ENCODE measurements around the gene ALDH18A1.

DNA sequence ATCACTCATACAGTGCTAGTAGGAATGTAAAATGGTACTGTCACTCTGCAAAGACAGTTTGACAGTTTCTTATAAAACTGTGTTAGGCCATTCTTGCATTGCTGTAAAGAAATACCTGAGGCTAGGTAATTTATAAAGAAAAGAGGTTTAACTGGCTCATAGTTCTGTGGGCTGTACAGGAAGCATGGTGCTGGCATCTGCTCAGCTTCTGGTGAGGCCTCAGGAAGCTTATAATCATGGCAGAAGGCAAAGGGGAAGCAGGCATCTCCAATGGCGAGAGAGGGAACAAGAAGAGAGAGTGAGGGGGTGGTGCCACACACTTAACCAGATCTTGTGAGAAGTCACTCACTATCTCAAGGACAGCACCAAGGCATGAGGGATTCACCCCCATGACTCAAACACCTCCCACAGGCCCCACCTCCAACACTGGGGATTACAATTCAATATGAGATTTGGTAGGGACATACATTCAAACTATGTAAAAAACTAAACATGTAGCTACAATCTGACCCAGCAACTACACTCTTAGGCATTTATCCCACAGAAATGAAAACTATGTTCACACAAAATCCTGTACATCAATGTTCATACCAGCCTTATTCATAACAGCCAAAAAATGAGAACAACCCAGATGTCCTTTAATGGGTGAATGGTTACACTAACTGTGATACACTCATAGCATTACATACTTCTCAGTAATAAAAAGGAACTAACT lies 5.0 kb downstream of the ALDH18A1 start:
- TF ChIP-seq EZH2 (IDR thresholded peaks at IDR 0.05; ENCODE audit: borderline replicate concordance, low read length), result no peak
- TF ChIP-seq, protein P1, sequence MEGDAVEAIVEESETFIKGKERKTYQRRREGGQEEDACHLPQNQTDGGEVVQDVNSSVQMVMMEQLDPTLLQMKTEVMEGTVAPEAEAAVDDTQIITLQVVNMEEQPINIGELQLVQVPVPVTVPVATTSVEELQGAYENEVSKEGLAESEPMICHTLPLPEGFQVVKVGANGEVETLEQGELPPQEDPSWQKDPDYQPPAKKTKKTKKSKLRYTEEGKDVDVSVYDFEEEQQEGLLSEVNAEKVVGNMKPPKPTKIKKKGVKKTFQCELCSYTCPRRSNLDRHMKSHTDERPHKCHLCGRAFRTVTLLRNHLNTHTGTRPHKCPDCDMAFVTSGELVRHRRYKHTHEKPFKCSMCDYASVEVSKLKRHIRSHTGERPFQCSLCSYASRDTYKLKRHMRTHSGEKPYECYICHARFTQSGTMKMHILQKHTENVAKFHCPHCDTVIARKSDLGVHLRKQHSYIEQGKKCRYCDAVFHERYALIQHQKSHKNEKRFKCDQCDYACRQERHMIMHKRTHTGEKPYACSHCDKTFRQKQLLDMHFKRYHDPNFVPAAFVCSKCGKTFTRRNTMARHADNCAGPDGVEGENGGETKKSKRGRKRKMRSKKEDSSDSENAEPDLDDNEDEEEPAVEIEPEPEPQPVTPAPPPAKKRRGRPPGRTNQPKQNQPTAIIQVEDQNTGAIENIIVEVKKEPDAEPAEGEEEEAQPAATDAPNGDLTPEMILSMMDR (conservative IDR thresholded peaks at IDR 0.05 in 1 of 2, IDR thresholded peaks at IDR 0.05 in 1 of 2; ENCODE audit: extremely low read depth in 1 of 2, insufficient read depth in 1 of 2, low read depth in 1 of 2, low read length in 2 of 2), result no peak
